ENCODE results near the gene HSF4.

Gene HSF4

DNA sequence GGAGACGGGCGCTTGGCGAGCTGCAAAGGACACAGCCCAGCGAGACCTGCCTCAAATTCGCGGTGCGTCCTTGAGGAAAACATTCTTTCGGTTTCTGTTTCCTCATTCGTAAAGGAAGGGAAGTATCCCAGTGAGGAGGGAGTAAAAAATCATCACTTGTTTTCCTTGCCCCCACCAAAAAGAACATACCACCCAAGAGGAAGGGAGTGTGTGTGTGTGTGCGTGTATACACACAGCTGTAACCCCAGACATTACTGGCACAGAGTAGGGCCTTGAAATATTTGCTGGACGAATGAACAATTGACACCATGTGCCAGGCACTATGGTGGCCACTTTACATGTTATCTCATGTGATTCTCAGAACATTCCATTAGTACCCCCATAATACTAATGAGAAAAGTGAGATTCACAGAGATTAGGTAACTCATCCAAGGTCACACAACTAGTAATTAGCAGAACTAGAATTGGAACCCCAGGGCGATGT lies 21.1 kb downstream of the HSF4 start:
- H3K4me3 ChIP-seq (ENCODE audit: low read depth, low read length), result no peak overlapping the region

DNA sequence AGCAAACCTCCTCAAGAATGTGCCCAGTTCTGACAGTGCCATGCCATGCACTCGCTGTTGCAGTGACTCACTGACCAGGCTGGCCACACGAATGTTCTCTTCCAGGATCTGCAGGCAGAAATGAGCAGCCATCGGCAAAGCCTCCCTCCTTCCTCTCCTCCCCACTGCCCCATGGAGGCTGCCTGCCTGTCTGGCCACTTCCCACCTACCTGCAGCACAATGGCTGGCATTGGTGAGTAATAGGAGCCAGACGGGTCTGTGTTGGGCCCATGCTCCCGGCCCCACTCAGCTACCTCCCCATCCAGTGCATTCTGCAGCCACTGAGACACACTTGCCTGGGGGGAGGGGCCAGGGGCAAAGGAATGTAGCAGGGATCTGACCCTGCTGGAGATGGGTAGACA lies 22.0 kb downstream of the HSF4 start:
- no peak overlapping the region for H3K4me3 ChIP-seq (ENCODE audit: low read depth, low read length)
- no peak for DNase-seq (ENCODE audit: low read depth)
- TF ChIP-seq MYC (IDR thresholded peaks at IDR 0.05; ENCODE audit: low read depth, low read length) (no peak), POLR2A (IDR thresholded peaks at IDR 0.05; ENCODE audit: extremely low read depth, insufficient read length) (no peak), MAX (IDR thresholded peaks at IDR 0.05; ENCODE audit: low read depth, low read length) (no peak)
- TF ChIP-seq, protein P1, sequence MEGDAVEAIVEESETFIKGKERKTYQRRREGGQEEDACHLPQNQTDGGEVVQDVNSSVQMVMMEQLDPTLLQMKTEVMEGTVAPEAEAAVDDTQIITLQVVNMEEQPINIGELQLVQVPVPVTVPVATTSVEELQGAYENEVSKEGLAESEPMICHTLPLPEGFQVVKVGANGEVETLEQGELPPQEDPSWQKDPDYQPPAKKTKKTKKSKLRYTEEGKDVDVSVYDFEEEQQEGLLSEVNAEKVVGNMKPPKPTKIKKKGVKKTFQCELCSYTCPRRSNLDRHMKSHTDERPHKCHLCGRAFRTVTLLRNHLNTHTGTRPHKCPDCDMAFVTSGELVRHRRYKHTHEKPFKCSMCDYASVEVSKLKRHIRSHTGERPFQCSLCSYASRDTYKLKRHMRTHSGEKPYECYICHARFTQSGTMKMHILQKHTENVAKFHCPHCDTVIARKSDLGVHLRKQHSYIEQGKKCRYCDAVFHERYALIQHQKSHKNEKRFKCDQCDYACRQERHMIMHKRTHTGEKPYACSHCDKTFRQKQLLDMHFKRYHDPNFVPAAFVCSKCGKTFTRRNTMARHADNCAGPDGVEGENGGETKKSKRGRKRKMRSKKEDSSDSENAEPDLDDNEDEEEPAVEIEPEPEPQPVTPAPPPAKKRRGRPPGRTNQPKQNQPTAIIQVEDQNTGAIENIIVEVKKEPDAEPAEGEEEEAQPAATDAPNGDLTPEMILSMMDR (IDR thresholded peaks at IDR 0.05; ENCODE audit: low read depth, low read length), result no peak

More for the DNA sequence above, 21.1 kb downstream of the HSF4 start:
- TF ChIP-seq MYC (IDR thresholded peaks at IDR 0.05; ENCODE audit: low read depth, low read length), result no peak
- TF ChIP-seq, protein P1 (IDR thresholded peaks at IDR 0.05; ENCODE audit: low read depth, low read length), result no peak
- no peak for TF ChIP-seq POLR2A (IDR thresholded peaks at IDR 0.05; ENCODE audit: extremely low read depth, insufficient read length)
- no peak for TF ChIP-seq MAX (IDR thresholded peaks at IDR 0.05; ENCODE audit: low read depth, low read length)
- no peak for DNase-seq (ENCODE audit: low read depth)

GRCh38 chr16:67187175-67187890 lies 22.8 kb downstream of the HSF4 start:
- DNase-seq (ENCODE audit: low read depth), result no peak
- TF ChIP-seq, protein P1 (IDR thresholded peaks at IDR 0.05; ENCODE audit: low read depth, low read length), result no peak
- TF ChIP-seq MAX (IDR thresholded peaks at IDR 0.05; ENCODE audit: low read depth, low read length) (no peak), POLR2A (IDR thresholded peaks at IDR 0.05; ENCODE audit: extremely low read depth, insufficient read length) (no peak), MYC (IDR thresholded peaks at IDR 0.05; ENCODE audit: low read depth, low read length) (no peak)
- H3K4me3 ChIP-seq (ENCODE audit: low read depth, low read length), result no peak overlapping the region

- TF ChIP-seq POLR2A (IDR thresholded peaks at IDR 0.05; ENCODE audit: extremely low read depth, insufficient read length) (no peak), MAX (IDR thresholded peaks at IDR 0.05; ENCODE audit: low read depth, low read length) (no peak), MYC (IDR thresholded peaks at IDR 0.05; ENCODE audit: low read depth, low read length) (no peak)
- TF ChIP-seq, protein P1 (IDR thresholded peaks at IDR 0.05; ENCODE audit: low read depth, low read length), result no peak
- DNase-seq (ENCODE audit: low read depth), result no peak
- H3K4me3 ChIP-seq (ENCODE audit: low read depth, low read length), result no peak overlapping the region
These were observed 23.8 kb downstream of the HSF4 start for GRCh38 chr16:67188323-67188722.

DNA sequence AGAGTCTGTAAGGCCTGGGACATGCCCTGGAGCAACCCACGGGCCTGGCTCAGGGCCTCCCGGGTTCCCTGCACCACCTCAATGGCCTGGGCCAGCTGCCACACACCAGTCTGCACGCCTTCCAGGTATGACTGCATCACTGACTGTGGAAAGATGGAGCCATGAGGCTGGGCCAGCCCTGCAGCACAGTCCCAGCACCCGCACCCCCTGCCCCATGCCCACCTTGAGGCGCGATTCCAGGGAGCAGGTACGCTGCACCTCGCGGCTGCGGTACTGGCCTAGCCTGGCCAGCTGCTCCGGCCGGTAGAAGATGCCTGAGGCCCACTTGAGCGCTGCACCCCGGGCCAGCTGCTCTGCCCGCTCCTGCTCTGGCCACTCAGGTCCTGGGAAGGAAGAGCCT lies 24.3 kb downstream of the HSF4 start:
- DNase-seq (ENCODE audit: low read depth), result no peak
- TF ChIP-seq MAX (IDR thresholded peaks at IDR 0.05; ENCODE audit: low read depth, low read length), result no peak
- TF ChIP-seq POLR2A (IDR thresholded peaks at IDR 0.05; ENCODE audit: extremely low read depth, insufficient read length), result no peak
- no peak for TF ChIP-seq MYC (IDR thresholded peaks at IDR 0.05; ENCODE audit: low read depth, low read length)
- TF ChIP-seq, protein P1 (IDR thresholded peaks at IDR 0.05; ENCODE audit: low read depth, low read length), result no peak
- no peak overlapping the region for H3K4me3 ChIP-seq (ENCODE audit: low read depth, low read length)
